Measurements from ENCODE around the gene FAM200C.

Gene FAM200C

DNA sequence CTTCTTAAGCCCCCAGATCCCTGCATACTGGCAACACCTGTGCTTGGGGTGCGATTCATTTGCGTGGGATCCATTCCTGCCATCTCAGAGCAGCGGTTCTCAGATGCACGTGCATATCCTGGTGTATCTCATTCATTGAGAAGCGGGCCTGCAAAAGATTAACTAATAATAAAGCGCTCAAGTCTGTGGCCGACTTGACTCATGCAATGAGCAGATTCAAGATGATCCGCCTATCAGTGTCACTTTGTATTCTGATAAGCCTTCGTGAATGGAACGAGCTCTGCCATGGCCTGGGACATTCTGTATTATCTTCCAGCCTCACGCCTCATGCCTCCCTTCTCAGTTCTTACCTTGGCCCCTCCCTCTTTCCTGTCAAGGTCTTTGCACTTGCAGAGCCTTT is 51.8 kb downstream of the FAM200C start:
- no peaks in the 10 kb centered on the region for H3K27me3 ChIP-seq (ENCODE audit: insufficient read depth, low read depth)
- TF ChIP-seq, protein P1, sequence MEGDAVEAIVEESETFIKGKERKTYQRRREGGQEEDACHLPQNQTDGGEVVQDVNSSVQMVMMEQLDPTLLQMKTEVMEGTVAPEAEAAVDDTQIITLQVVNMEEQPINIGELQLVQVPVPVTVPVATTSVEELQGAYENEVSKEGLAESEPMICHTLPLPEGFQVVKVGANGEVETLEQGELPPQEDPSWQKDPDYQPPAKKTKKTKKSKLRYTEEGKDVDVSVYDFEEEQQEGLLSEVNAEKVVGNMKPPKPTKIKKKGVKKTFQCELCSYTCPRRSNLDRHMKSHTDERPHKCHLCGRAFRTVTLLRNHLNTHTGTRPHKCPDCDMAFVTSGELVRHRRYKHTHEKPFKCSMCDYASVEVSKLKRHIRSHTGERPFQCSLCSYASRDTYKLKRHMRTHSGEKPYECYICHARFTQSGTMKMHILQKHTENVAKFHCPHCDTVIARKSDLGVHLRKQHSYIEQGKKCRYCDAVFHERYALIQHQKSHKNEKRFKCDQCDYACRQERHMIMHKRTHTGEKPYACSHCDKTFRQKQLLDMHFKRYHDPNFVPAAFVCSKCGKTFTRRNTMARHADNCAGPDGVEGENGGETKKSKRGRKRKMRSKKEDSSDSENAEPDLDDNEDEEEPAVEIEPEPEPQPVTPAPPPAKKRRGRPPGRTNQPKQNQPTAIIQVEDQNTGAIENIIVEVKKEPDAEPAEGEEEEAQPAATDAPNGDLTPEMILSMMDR (conservative IDR thresholded peaks at IDR 0.05; ENCODE audit: low read depth, low read length) = no peak
- H2AFZ ChIP-seq (ENCODE audit: low read depth) = no peak overlapping the region
- H3K27ac ChIP-seq = no peak overlapping the region
- H3K4me2 ChIP-seq = no peak overlapping the region
- H4K20me1 ChIP-seq (ENCODE audit: insufficient read depth) = no peaks in the 10 kb centered on the region
- no peaks in the 10 kb centered on the region for H3K36me3 ChIP-seq (ENCODE audit: insufficient read depth)
- no peak overlapping the region for H3K9ac ChIP-seq
- H3K79me2 ChIP-seq (ENCODE audit: insufficient read depth, low read depth) = no peaks in the 10 kb centered on the region
- no peaks in the 10 kb centered on the region for H3K4me1 ChIP-seq (ENCODE audit: low read depth, poor library complexity, severe bottlenecking)
- H3K4me3 ChIP-seq (IDR thresholded peaks at IDR 0.05; ENCODE audit: insufficient read depth, low read depth, low read length) = no peak overlapping the region

DNA sequence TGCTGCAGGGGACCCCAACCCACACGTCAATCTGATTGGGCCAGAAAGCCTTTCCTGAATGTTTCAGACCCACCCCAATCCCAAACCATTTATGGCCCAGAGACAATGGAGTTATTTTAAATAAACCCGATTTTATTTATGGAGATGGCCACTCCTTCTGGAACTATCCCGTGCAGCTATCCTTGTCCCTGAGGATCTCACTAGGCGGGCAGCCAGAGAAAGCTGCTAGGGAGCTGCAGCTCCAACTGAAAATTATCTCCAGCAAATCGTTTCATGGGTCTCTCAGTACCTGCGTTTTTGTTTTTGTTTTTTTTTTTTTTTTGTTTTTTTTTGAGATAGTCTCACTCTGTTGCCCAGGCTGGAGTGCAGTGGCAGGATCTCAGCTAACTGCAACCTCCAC is 52.4 kb downstream of the FAM200C start:
- Histone ChIP-seq H3K36me3 (ENCODE audit: insufficient read depth) (no peaks in the 10 kb centered on the region), H3K79me2 (ENCODE audit: insufficient read depth, low read depth) (no peaks in the 10 kb centered on the region), H3K9ac (no peak overlapping the region), H4K20me1 (ENCODE audit: insufficient read depth) (no peaks in the 10 kb centered on the region), H2AFZ (ENCODE audit: low read depth) (no peak overlapping the region), H3K27me3 (ENCODE audit: insufficient read depth, low read depth) (no peaks in the 10 kb centered on the region), H3K4me2 (no peak overlapping the region), H3K27ac (no peak overlapping the region), H3K4me1 (ENCODE audit: low read depth, poor library complexity, severe bottlenecking) (no peaks in the 10 kb centered on the region), H3K4me3 (IDR thresholded peaks at IDR 0.05; ENCODE audit: insufficient read depth, low read depth, low read length) (no peak overlapping the region)
- TF ChIP-seq, protein P1 (conservative IDR thresholded peaks at IDR 0.05; ENCODE audit: low read depth, low read length) = no peak
